ENCODE measurements around the gene AARS2.

Gene AARS2

GRCh38 chr6:44272999-44273566 lies 40.1 kb downstream of the AARS2 start:
- no peak for DNase-seq

- no peak for DNase-seq
Measured at GRCh38 chr6:44272529-44272928, 40.6 kb downstream of the AARS2 start.

- no peak for DNase-seq
Measured at GRCh38 chr6:44271914-44272313, 41.2 kb downstream of the AARS2 start.

GRCh38 chr6:44271406-44271723 lies 41.8 kb downstream of the AARS2 start:
- no peak for DNase-seq

- no peak for DNase-seq
Measured at GRCh38 chr6:44270526-44271405, 42.4 kb downstream of the AARS2 start.

- DNase-seq = peak; percentile 42
Measured at GRCh38 chr6:44269921-44270525, 43.1 kb downstream of the AARS2 start, which contains the start of gene TMEM151B. Gene TMEM151B (plus strand): TSS chr6:44270450. CDS start chr6:44270743, 293 bp downstream.

- DNase-seq = no peak
Measured at GRCh38 chr6:44269178-44269920, 43.8 kb downstream of the AARS2 start.

- DNase-seq = peak; percentile 73
Measured at GRCh38 chr6:44268095-44268628, 45.0 kb downstream of the AARS2 start.

GRCh38 chr6:44267252-44267651 lies 45.9 kb downstream of the AARS2 start:
- no peak for DNase-seq

- no peak for DNase-seq
Measured at GRCh38 chr6:44266347-44266746, 46.8 kb downstream of the AARS2 start.

GRCh38 chr6:44265722-44266233 lies 47.4 kb downstream of the AARS2 start:
- no peak for DNase-seq

GRCh38 chr6:44265007-44265721 lies 48.0 kb downstream of the AARS2 start, which contains the start of gene NFKBIE:
Gene NFKBIE (minus strand): TSS chr6:44265551. CDS start chr6:44265346, 205 bp downstream.
- peak; percentile 99 for DNase-seq

- peak; percentile 49 for DNase-seq
Measured at GRCh38 chr6:44264154-44265006, 48.8 kb downstream of the AARS2 start.

- no peak for DNase-seq
Measured at GRCh38 chr6:44263354-44264100, 49.6 kb downstream of the AARS2 start.

- DNase-seq = no peak
Measured at GRCh38 chr6:44262467-44263353, 50.4 kb downstream of the AARS2 start.

- DNase-seq = no peak
Measured at GRCh38 chr6:44261581-44261980, 51.6 kb downstream of the AARS2 start.

- DNase-seq = no peak
Measured at GRCh38 chr6:44260451-44261297, 52.5 kb downstream of the AARS2 start.

- DNase-seq = no peak
Measured at GRCh38 chr6:44260011-44260410, 53.1 kb downstream of the AARS2 start.

Data from activated T-cell treated with anti-CD3 and anti-CD28 coated beads, Interleukin-2, amount 50 U/mL, for 1 hour (primary cell).